GM18511 (cell line): ENCODE measurements around the gene SLC6A3.

ENCODE experiments used
- ATAC-seq: cut with Tn5 transposase; IDR thresholded peaks from one replicate; pipeline ENCODE4 v1.9.1; 2021; ENCODE audit warnings: mild to moderate bottlenecking, moderate library complexity; ENCODE audit not compliant: unreplicated experiment

Gene SLC6A3

DNA sequence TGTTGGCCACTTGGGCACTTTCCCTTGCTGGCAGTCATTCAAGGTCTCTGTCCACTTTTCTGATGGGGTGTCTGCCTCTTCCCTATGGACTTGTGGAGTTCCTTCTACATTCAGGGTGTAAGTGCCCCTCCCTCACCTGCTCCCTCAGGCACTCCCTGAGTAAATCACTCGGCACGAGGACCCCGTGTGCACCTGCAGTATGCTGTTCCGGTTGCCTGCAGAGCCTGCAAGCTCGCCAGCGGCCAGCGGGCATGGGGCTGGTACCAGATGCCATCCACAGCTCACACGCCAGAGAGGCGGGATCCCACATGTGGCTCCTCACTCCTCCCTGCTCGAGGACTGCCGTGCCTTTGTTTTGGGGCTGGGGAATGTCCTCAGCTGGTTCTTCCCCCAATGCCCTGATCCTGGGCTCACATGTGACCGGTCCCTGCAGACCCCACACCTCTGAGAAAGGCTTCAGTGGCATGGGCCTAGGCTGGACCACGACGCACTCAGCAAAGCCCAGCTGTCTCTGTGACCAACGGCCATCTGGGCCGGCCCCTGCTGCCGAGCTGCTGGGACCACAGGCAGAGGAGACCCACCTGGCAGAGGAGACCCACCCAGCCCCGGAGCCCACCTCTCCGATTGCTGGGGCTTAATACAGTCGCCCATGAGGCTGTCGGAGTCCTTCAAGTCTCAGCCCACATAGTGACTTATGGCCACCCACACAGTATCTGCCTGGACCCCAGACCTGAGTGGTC is 54.2 kb downstream of the SLC6A3 start:
- no peak for ATAC-seq

DNA sequence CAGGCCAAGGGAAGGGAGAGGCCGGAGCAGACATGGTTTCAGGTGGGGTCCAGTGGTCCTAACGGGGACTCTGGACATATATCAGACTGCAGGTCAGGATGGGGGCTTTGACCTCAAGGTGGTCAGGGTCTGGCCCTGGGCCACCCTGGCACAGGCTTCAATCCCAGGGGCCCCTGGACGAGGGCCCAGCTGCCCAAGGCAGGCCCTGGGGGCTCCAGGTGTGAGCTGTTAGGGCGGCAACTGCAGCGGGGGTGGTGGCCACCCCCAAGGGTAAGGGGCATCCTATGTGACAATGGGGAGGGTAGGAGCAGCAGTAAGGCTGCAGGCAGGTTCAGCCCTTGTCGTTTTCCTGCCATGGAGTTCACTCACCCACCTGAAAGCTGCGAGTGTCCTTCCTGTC is 54.9 kb downstream of the SLC6A3 start:
- no peak for ATAC-seq

DNA sequence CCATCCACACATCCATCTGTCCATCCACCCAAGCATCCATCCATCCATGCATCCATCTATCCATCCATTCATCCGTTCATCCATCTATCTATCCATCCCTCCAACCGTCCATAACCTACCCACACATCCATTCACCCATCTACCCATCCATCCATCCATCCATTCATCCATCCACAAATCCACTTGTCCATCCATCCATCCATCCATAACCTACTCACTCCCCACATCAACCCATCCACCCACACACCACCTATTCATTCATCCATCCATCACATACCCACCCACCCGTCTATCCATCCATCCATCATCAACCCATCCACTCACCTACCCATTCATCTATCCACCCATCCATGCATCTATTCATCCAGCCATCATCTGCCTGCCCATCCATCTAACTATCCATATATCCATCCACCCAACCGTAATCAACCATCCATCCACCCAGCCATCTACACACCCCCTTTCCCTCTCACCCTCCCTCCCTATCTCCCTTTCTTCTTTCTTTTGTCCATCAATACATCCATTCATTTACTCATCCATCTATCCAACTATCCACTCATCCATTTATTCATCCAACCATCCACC is 56.8 kb downstream of the SLC6A3 start:
- ATAC-seq: no peak

DNA sequence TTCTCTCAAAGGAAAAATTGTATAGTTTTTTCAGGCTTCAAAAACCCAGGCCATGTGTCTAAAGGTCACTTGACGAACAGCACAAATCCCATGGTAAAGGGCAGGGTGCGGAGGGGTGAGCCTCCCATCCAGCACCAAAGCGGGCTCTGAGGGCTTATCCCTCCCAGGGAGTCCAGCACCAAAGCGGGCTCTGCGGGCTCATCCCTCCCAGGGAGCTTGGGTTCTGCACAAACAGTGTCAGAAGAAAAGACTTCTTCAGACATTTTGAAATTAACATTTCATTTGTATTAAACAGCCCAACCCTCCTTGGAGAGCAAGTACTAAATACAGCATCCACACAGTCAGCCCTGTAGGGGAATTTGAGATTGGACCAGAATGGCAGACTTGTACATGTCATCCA is 57.4 kb downstream of the SLC6A3 start:
- no peak for ATAC-seq

DNA sequence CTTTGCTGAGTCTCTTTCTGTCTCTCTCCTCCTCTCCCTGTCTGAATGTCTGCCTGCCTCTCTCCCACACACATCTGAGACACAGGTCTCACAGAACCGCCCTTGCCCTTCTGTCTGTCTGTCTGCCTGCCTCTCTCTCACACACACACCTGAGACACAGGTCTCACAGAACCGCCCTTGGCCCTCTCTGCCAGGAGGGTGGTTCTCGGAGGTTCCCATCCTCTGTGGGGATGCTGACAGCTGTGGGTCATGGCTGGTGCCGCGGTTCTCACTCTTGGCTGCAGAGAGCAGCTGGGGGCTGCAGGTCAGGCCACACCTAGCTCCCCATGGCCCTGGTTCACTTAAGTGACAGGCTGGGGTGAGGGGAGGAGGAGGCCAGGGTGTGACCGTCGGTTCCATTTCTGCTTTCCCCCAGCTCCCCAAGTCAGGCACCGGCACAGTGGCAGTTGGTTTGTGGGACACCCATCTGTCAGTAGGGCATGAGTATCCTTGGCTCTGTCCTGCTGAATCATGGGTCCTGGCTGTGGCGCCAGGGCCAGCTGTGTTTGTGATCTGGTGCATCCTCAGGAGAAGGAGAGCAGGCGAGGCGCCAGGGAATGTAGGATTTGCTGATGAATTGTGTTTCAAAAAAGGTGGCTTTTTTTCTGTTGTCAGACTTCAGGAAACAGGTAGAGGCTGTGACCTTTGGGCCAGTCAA is 58.0 kb downstream of the SLC6A3 start:
- ATAC-seq: no peak

DNA sequence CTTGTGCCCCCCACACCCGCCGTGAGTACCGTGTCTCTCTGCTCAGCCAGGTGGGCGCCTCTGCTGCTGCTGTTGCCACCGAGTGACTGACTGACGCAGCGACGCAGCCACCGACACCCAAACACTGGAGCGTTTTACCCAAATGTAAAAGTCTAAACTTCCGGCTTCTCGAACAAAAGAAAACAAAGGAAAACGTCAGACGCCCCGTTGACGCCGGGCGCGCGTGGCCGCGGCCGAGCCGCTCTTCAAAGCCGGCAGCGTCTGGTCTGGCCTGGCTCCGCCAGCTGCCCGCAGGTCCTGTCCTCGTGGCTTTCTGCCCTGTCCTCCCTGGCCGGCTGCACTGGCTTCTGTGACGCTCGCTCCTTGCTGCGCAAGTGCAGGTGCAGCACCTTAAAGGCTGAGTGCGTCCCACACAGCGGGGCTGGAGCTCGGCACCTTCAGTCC is 58.9 kb downstream of the SLC6A3 start:
- ATAC-seq: peak; percentile 53

DNA sequence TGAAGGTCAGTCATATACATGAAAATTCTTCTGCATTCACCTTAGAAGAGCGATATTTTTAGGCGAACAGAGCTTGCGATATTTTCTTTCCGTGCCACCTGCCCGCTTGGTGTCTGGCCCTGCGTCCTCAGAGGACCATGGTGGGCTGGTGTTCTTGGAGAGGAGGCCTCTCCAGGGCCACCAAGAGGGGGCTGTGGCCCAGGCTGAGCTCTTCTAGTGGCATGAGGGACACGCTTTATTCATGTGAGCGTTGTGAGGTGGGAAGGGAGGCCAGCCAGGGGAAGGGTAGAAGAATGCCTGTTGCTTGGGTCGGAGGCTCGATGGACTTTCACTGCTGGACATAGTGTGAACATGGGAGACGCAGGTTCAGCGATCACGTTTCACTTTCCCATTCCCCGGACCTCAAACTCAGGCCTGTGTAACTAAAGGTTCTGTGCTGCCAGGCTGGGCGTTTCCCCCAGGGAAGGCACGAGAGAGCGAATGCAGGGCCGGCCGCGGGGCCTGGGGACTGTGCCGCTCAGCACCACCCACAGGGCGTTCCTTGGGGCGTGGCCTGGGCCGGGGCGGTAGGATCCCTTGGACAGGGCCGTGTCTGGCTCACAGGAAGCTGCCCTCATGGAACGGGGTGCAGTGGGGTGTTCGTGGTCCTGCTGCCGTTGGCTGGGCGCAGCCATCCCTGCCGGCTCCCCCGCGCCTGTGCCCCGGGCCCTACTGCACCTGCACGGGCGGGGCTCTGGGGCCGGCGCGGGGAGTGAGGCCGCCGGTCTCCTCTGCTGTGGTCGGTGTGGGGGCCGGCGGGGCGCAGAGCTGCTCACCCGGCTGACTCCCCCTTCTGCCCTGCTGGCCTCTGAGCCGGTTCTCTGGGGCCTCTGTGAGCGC is 59.6 kb downstream of the SLC6A3 start:
- peak; percentile 97 for ATAC-seq

DNA sequence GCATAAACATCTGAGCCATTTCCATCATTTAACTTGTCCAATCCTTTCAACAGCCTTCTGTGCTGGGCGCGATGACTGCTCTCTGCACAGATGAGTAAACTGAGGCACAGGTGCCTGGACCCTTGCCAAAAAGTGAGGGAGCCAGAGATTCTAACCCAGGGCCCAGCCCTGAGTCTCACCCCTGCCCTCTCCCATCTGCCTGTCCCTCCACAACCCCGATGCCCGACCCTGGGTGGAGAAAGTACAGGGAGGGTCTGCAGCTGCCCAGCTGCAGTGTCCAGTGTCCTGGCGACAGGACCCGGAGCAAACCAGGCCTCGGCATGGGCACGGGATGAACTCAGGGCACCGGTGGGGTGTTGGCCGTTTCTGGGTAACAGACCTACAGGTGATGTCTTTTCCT is 60.7 kb downstream of the SLC6A3 start:
- no peak for ATAC-seq

DNA sequence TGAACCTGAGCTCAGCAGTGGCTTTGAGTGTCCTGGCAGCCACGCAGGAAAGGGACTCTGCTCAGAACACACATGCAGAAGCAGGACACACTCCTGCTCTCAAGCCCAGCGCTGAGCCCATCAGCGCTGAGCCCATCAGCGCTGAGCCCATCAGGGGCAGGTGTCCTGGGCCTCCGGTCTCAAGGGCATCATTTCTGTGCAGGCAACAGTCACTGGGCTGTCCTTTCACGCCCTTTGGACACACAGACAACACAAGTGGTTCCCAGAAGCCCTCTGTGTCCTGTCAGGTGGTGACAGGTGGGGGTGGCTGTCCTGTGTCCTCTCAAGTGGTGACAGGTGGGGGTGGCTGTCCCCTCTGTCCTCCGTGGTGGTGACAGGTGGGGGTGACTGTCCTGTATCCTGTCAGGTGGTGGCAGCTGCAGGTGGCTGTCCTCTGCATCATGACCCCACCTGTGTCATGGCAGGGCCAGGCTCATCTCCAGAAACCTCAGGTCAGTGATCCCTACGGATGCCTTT is 61.3 kb downstream of the SLC6A3 start:
- no peak for ATAC-seq

DNA sequence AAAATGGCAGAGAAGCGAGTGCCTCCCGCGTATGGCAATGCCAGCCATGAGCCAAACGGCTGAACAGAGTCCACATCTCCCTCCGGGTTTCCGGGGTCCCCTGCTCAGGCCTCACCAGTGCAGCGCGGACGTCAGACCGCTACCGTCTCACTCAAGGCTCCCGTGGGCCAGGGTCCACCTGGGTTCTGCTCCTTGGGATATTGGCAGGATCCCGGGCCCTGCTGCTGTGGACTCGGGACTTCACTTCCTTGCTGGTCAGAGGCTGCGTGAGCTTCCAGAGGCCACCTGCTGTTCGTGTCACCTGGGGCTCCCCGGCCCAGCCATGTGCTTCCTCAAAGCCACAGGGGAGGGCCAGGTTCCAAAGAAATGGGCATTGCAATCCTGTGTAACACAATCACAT is 61.9 kb downstream of the SLC6A3 start:
- no peak for ATAC-seq

DNA sequence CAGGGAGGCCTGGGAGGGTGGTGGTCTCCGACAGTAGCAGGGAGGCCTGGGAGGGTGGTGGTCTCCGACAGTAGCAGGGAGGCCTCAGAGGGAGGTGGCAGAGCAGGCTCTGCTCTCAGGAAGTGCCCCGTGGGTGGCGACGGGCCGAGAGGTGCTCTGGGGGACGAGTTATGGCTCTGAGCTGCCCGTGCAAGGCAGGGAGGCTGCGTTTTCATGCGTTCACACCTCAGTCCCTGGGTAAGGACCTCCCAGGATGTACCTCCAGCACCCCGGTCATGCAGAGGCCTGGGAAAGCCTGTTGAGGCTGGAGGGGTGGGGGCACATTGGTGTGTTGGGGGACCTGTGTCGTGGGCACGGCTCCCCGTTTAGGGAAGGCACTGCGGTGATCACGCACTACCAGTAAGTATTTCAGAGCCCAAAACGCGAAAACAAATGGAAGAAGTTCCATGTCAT is 63.0 kb downstream of the SLC6A3 start:
- no peak for ATAC-seq

DNA sequence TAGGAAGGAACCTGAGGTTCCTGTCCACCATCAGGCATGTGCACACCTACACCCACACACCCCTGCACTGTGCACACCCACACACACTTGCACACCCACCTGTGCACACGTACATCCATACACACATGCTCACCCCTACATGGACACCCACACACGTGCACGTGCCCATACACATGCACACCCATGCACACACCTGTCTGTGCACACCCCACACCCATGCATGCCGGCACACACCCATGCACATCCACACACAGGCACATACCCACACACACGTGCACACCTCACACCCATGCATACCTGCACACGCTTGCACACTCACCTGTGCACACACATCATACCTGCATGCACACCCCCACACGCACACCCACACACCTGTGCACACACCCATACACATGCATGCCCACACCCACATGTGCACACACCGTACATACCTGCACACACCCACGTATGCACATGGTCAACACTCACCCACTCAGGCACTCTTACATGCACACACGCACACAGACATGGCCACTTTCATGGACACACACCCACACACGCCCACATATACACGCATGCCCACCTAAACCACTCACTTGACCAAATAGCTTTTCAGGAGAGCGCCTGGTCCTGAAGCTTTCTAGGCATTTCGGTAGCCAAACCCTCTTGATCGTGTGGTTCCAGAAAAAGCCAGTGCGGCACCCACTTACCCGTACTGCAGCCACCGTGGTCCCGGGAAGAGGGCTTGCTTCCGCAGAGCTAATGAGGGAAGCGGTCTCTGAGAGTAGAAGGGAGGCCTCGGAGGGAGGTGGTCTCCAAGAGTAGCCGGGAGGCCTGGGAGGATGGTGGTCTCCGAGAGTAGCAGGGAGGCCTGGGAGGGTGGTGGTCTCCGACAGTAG is 63.6 kb downstream of the SLC6A3 start:
- ATAC-seq: no peak

DNA sequence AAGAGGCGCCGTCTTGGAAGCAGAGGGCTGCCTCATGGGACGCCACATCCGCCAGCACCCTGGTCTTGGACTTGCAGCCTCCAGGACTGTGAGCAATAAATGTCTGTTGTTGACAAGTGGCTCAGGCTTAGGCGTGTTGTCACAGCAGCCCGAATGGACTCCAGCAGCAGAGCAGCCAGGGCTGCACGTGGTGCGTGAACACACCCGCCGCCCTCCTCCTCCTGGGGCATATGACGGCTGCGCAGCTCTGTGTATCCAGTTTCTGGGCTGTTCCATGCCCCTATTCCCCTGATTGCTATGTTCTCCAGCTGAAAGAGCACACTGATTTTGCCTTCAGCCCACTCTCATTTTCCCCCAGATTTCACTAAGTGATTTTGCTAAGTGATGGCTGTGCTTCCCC is 64.3 kb downstream of the SLC6A3 start:
- ATAC-seq: no peak

DNA sequence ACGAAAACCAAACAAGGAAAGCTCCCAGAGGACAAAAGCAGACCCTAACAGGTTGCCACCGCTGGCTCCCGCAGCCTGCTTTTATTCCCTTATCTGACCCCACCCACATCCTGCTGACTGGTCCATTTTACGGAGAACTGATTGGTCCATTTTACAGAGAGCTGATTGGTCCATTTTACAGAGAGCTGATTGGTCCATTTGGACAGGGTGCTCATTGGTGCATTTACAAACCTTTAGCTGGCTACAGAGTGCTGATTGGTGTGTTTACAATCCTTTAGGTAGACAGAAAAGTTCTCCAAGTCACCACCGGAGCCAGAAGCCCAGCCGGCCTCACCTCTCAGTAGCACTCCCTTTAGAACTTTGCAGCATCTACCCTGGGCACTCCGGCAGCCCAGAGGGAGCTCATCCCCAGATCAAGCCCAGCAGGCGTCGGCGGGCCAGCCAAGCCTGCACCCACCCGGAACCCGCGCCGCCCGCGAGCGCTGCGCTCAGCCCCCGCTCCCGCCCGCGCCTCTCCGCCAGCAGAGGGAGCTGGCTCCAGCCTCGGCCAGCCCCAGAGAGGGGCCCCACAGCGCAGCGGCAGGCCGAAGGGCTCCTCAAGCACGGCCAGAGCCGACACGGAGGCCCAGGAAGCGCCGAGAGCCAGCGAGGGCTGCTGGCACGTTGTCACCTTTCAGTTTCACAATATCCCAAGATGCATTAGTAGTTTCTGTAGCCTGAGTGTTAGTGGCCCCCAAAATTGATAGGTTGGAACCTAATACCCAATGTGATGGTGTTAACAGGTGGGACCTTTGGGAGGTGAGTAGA is 65.0 kb downstream of the SLC6A3 start:
- ATAC-seq: peak; percentile 97

DNA sequence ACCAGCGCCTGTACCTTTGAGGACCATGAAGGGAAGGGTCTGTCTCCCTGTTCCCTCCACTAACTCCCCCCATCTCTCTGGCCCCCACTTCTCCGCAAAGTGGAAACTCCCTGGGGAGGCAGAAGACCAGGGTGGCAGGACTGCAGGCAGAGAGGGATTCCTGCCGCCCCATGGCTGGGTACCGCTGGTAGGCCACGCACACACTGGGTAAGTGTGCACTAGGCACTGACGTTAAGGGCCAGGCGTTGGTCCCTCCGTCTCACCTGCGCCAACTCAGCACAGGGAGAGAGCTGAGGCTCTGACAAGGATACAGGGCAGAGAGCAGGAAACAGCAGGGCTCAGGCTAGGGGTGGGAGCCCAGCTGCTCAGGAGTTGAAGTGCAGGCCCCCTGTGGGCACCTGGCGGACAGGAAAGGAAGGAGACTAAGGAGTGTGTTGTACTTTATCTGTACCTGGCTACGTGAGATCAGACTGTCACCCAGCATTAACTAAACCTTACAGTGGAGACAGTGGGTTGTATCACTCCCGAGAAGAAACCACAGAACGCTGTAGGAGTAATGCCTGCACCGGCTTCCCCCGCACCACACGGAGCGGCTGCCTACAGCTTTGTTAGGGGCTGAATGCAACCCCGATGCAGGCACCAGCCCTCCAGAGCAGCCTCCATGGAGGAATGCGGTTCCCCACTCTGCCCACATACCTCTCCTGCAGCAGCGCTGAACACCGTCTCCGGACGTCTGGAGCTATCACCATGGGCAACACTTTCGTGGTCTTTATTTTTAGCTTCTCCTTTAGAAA is 66.2 kb downstream of the SLC6A3 start:
- no peak for ATAC-seq

DNA sequence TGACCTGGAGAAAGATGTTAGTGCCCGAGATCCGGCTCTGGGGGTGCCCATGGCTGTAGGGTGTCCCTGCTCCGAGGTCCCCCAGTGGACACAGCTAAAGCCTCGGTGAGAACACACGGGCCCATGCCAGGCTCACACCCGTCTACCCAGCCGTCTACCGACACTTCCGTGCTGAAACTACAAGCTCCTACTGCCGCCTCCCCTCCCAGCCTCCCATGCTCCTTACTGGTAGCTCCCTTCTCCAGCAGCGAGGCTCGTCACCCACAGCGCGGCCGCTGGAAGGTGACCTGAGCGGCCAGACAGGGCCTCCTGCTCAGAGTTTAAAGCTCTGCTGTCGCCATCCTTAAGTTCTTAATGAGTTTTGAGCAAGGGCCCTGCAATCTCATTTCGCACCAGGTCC is 67.1 kb downstream of the SLC6A3 start:
- no peak for ATAC-seq

DNA sequence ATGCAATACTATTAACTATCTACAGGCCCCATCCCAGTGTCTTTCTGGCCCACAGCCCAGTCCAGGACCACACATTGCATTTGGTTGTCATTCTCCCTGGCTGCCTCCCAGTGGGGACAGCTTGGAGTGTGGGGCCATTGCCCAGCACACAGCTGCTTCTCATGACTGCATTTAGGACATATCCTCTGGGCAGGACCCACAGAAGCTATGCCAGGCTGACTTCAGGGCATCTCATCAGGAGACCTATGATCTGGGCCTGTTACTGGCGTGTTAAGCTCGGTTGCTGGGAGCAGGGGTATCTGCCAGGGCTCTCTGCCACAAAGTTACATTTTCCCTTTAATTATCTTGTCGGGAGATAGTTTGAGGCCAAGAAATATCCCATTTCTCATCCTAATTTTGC is 68.3 kb downstream of the SLC6A3 start:
- ATAC-seq: no peak
